ENCODE results near the gene USP35. TPM values are rescaled to one million over a fixed set of nuclear protein-coding genes. Genes with fewer than 3 reads are reported as not detected.

Gene USP35
- polyA plus RNA-seq, 3 donors: 0.42 to 7.6 (median 0.63) TPM

GRCh38 chr11:78150754-78151153 lies 38.0 kb upstream of the USP35 start:
- peak overlapping the region; percentile 29 for H2AFZ ChIP-seq (ENCODE audit: insufficient read depth, low read depth, low read length, poor library complexity, severe bottlenecking)

GRCh38 chr11:78151804-78152203 lies 36.9 kb upstream of the USP35 start:
- Histone ChIP-seq H3K27me3 (ENCODE audit: control insufficient read depth in 2 of 2, insufficient read depth in 2 of 2, low read length in 2 of 2) (no peaks in the 10 kb centered on the region), H2AFZ (ENCODE audit: insufficient read depth, low read depth, low read length, poor library complexity, severe bottlenecking) (no peak overlapping the region), H3K27ac (ENCODE audit: low read depth in 1 of 2, low read length in 2 of 2) (no peak overlapping the region), H3K36me3 (replicated peaks in 1 of 2; ENCODE audit: control insufficient read depth in 1 of 2, insufficient read depth in 2 of 2, low read length in 2 of 2) (no peaks in the 10 kb centered on the region), H3K4me1 (ENCODE audit: control insufficient read depth in 1 of 2, insufficient read depth in 2 of 2, low read length in 2 of 2) (no peaks in the 10 kb centered on the region), H3K4me2 (replicated peaks; ENCODE audit: extremely low read depth, low read length, poor library complexity, severe bottlenecking) (no peak overlapping the region), H3K9me3 (replicated peaks in 1 of 2; ENCODE audit: control insufficient read depth in 1 of 2, insufficient read depth in 1 of 2, low read length in 2 of 2) (no peaks in the 10 kb centered on the region), H3K79me2 (ENCODE audit: insufficient read depth, low read length) (no peaks in the 10 kb centered on the region), H3K9ac (ENCODE audit: insufficient read depth, low read length, poor library complexity, severe bottlenecking) (no peak overlapping the region), H3K4me3 (replicated peaks in 1 of 3; ENCODE audit: low read depth in 2 of 3, low read length in 3 of 3) (no peak overlapping the region), H4K20me1 (ENCODE audit: insufficient read depth, low read length) (no peaks in the 10 kb centered on the region)
- no peaks in the 10 kb centered on the region for H3K36me3 Mint-ChIP-seq
- intact Hi-C loops (cut with micrococcal nuclease): no loop called here
- no peaks in the 10 kb centered on the region for H3K9me3 Mint-ChIP-seq
- no peak overlapping the region for H3K4me3 Mint-ChIP-seq
- no peak overlapping the region for H3K27ac Mint-ChIP-seq
- TF ChIP-seq CTCF (IDR thresholded peaks at IDR 0.05): no peak
- no peak for DNase-seq
- H3K27me3 Mint-ChIP-seq (ENCODE audit: low read depth in 3 of 3): peaks cover 0 to 11% (median 3%) of the 10 kb centered on the region in 3 donors
- no peaks in the 10 kb centered on the region for H3K4me1 Mint-ChIP-seq

More at GRCh38 chr11:78150754-78151153, 38.0 kb upstream of the USP35 start:
- Histone ChIP-seq H3K4me3 (replicated peaks in 1 of 3; ENCODE audit: low read depth in 2 of 3, low read length in 3 of 3) (no peak overlapping the region), H3K9ac (ENCODE audit: insufficient read depth, low read length, poor library complexity, severe bottlenecking) (no peak overlapping the region), H3K4me2 (replicated peaks; ENCODE audit: extremely low read depth, low read length, poor library complexity, severe bottlenecking) (no peak overlapping the region), H3K36me3 (replicated peaks in 1 of 2; ENCODE audit: control insufficient read depth in 1 of 2, insufficient read depth in 2 of 2, low read length in 2 of 2) (no peaks in the 10 kb centered on the region), H3K9me3 (replicated peaks in 1 of 2; ENCODE audit: control insufficient read depth in 1 of 2, insufficient read depth in 1 of 2, low read length in 2 of 2) (no peaks in the 10 kb centered on the region), H3K27ac (ENCODE audit: low read depth in 1 of 2, low read length in 2 of 2) (no peak overlapping the region), H3K27me3 (ENCODE audit: control insufficient read depth in 2 of 2, insufficient read depth in 2 of 2, low read length in 2 of 2) (no peaks in the 10 kb centered on the region), H3K79me2 (ENCODE audit: insufficient read depth, low read length) (no peaks in the 10 kb centered on the region), H3K4me1 (ENCODE audit: control insufficient read depth in 1 of 2, insufficient read depth in 2 of 2, low read length in 2 of 2) (no peaks in the 10 kb centered on the region), H4K20me1 (ENCODE audit: insufficient read depth, low read length) (no peaks in the 10 kb centered on the region)
- TF ChIP-seq CTCF (IDR thresholded peaks at IDR 0.05): no peak
- intact Hi-C loops (cut with micrococcal nuclease): no loop called here
- no peak for DNase-seq
- H3K4me1 Mint-ChIP-seq: no peaks in the 10 kb centered on the region
- no peaks in the 10 kb centered on the region for H3K36me3 Mint-ChIP-seq
- no peaks in the 10 kb centered on the region for H3K9me3 Mint-ChIP-seq
- peaks cover 0 to 11% (median 3%) of the 10 kb centered on the region in 3 donors for H3K27me3 Mint-ChIP-seq (ENCODE audit: low read depth in 3 of 3)
- no peak overlapping the region for H3K27ac Mint-ChIP-seq
- no peak overlapping the region for H3K4me3 Mint-ChIP-seq
